EH (cell line): Measurements from ENCODE around the gene CYP2J2.
"Not testable (repeated sequence)": the region's sequence is repeated elsewhere in the genome, so short reads cannot be mapped to it uniquely, and the experiment has no call there.

Source experiments
- DNase-seq: peaks from one replicate; pipeline ENCODE4 v3.0.0-alpha.2; 2015; ENCODE audit warnings: low read depth

Gene CYP2J2

GRCh38 chr1:59917785-59918180 lies 8.8 kb downstream of the CYP2J2 start:
- DNase-seq = no peak

- no peak for DNase-seq
Observed at GRCh38 chr1:59917026-59917784, 9.4 kb downstream of the CYP2J2 start.

- no peak for DNase-seq
Observed at GRCh38 chr1:59915516-59915915, 11.1 kb downstream of the CYP2J2 start.

GRCh38 chr1:59914791-59915286 lies 11.7 kb downstream of the CYP2J2 start:
- not testable (repeated sequence) for DNase-seq

GRCh38 chr1:59908682-59909081 lies 17.9 kb downstream of the CYP2J2 start:
- no peak for DNase-seq

GRCh38 chr1:59908084-59908483 lies 18.5 kb downstream of the CYP2J2 start:
- DNase-seq = no peak

- DNase-seq = no peak
Observed at GRCh38 chr1:59906931-59907330, 19.6 kb downstream of the CYP2J2 start.

- DNase-seq = peak; percentile 11
Observed at GRCh38 chr1:59903141-59903754, 23.3 kb downstream of the CYP2J2 start.

- no peak for DNase-seq
Observed at GRCh38 chr1:59901770-59902388, 24.7 kb downstream of the CYP2J2 start.

GRCh38 chr1:59900640-59901039 lies 25.9 kb downstream of the CYP2J2 start:
- no peak for DNase-seq

GRCh38 chr1:59898927-59899326 lies 27.6 kb downstream of the CYP2J2 start:
- no peak for DNase-seq

GRCh38 chr1:59897165-59897564 lies 29.4 kb downstream of the CYP2J2 start:
- DNase-seq = no peak

- DNase-seq = no peak
Observed at GRCh38 chr1:59892841-59893811, 33.4 kb downstream of the CYP2J2 start.

GRCh38 chr1:59885160-59885832 lies 41.3 kb downstream of the CYP2J2 start:
- no peak for DNase-seq

GRCh38 chr1:59880735-59881134 lies 45.8 kb downstream of the CYP2J2 start:
- no peak for DNase-seq

- no peak for DNase-seq
Observed at GRCh38 chr1:59879996-59880505, 46.5 kb downstream of the CYP2J2 start.

- DNase-seq = peak; percentile 60
Observed at GRCh38 chr1:59879574-59879973, 47.0 kb downstream of the CYP2J2 start.

GRCh38 chr1:59878370-59878769 lies 48.2 kb downstream of the CYP2J2 start:
- DNase-seq = no peak

GRCh38 chr1:59877108-59877682 lies 49.4 kb downstream of the CYP2J2 start:
- DNase-seq = no peak

GRCh38 chr1:59871746-59872145 lies 54.8 kb downstream of the CYP2J2 start:
- DNase-seq = no peak

GRCh38 chr1:59866462-59866861 lies 60.1 kb downstream of the CYP2J2 start:
- no peak for DNase-seq
